Naive B cell (primary cell): ENCODE results near the gene ARHGAP18. TPM values are rescaled to one million over a fixed set of nuclear protein-coding genes. Genes with fewer than 3 reads are reported as not detected.

ENCODE experiments used
- ATAC-seq, 2 donors: fragments of 150-1000 bp; cut with Tn5 transposase; 2 replicates each; pipeline ENCODE4 v1.10.0; 2021; ENCODE audit warnings: low read depth in 2 of 2, mild to moderate bottlenecking in 2 of 2, moderate library complexity in 2 of 2
- DNase-seq: peaks from one replicate; pipeline ENCODE4 v3.0.0; 2022
- H3K27ac Mint-ChIP-seq, 6 donors: one replicate each; pipeline ENCODE4 v1.8.0; 2020 to 2022; ENCODE audit warnings: mild to moderate bottlenecking in 6 of 6, mixed read lengths in 6 of 6, moderate library complexity in 5 of 6, inconsistent platforms in 2 of 6
- H3K27me3 Mint-ChIP-seq, 3 donors: one replicate each; pipeline ENCODE4 v1.8.0; 2021 to 2022; ENCODE audit warnings: mixed read lengths in 3 of 3, mild to moderate bottlenecking in 1 of 3
- H3K36me3 Mint-ChIP-seq, 2 donors: one replicate each; pipeline ENCODE4 v1.8.0; 2020 to 2022; ENCODE audit warnings: mixed read lengths in 2 of 2, inconsistent platforms in 1 of 2, mild to moderate bottlenecking in 1 of 2
- H3K4me1 Mint-ChIP-seq, 3 donors: one replicate each; pipeline ENCODE4 v1.8.0; 2020 to 2022; ENCODE audit warnings: mixed read lengths in 3 of 3, inconsistent platforms in 1 of 3, mild to moderate bottlenecking in 1 of 3, moderate library complexity in 1 of 3
- H3K4me3 Mint-ChIP-seq, 8 donors: one replicate each; pipeline ENCODE4 v1.8.0; 2020 to 2022; ENCODE audit warnings: mild to moderate bottlenecking in 8 of 8, mixed read lengths in 8 of 8, moderate library complexity in 8 of 8, inconsistent platforms in 2 of 8
- H3K9me3 Mint-ChIP-seq, 7 donors: one replicate each; pipeline ENCODE4 v1.8.0; 2020 to 2022; ENCODE audit warnings: mixed read lengths in 7 of 7, mild to moderate bottlenecking in 5 of 7, inconsistent platforms in 2 of 7, moderate library complexity in 1 of 7
- polyA plus RNA-seq, 6 donors: library from polyadenylated mRNA; unstranded; fragments of 300-500 nt; fragmentation: Illumina TruSeq; gene quantifications; one replicate each; pipeline ENCODE4 v1.2.3, GENCODE V29; 2021; ENCODE audit warnings: low read depth in 6 of 6

ARHGAP18 gene
- polyA plus RNA-seq, 6 donors from 2014 or later = 0.84 to 4.0 (median 3.0) TPM

DNA sequence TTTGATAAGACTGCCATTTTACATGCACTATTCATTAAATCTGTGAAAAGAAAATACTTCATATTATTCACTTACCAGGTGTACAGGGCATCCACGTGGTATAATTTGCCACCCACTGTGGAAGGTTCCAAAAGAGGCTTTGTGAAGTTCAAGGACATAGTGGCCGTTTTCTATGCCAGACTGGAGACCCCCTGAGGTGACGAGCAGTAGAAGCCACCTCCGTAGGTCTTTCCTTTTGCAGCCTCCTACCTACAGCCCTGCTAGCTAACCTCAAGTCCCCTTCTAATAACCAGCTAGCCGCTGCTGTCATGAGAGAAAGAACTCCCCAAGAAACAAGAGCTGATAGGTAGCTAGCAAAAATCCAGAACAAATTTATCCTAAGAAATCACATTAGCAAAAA, 110.5 kb downstream of the ARHGAP18 start:
- Mint-ChIP-seq H3K4me3 (no peak overlapping the region), H3K27me3 (no peaks in the 10 kb centered on the region), H3K27ac (peak overlapping the region in 1 of 6 donors; percentile 26), H3K9me3 (no peaks in the 10 kb centered on the region), H3K36me3 (no peaks in the 10 kb centered on the region), H3K4me1 (peaks cover 3 to 10% (median 5%) of the 10 kb centered on the region in 3 donors)
- ATAC-seq = no peak
- no peak for DNase-seq

DNA sequence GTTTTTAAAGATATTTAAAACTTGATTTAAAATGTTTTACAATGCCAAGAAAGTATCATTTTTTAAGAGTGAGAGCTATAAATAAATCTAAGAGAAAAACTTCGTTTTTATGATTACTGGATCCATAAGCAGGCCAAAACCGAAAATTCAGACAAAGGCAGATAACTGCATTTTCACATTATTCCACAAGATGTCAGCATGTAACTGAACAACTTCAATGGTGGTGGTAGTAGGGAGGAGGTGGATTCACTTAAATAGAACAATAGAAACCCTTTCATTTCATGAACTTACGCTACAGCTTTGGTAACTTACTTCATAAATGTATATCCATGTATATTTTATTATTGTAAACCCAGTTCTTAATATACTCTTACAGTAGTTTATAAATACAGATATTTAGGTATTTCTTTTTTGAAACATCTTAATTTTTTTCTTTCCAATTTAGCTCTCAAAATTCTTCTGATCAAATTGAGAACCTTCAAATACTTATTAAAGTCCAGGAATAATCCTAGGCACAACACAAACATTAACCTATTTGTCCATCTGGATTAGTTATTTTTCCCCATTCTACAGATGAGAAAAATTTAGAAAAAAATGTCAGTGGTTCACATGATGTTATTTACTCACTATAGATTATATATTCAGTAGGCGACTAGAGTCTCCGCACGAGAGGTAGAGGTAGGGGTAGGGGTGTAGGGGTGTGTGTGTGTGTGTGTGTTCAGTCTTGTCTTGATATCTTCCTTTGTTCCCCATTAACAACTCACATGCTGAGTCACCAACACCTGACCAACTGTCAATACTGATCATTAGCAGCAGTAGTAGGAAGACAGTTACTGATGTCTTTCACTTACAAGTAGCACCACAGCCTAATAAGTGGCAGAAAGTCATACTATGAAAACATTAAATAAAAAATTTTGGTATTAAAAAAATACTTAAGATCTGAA, 111.5 kb downstream of the ARHGAP18 start:
- peaks cover 3 to 10% (median 5%) of the 10 kb centered on the region in 3 donors for H3K4me1 Mint-ChIP-seq
- peak; percentile 65 for DNase-seq
- no peaks in the 10 kb centered on the region for H3K36me3 Mint-ChIP-seq

DNA sequence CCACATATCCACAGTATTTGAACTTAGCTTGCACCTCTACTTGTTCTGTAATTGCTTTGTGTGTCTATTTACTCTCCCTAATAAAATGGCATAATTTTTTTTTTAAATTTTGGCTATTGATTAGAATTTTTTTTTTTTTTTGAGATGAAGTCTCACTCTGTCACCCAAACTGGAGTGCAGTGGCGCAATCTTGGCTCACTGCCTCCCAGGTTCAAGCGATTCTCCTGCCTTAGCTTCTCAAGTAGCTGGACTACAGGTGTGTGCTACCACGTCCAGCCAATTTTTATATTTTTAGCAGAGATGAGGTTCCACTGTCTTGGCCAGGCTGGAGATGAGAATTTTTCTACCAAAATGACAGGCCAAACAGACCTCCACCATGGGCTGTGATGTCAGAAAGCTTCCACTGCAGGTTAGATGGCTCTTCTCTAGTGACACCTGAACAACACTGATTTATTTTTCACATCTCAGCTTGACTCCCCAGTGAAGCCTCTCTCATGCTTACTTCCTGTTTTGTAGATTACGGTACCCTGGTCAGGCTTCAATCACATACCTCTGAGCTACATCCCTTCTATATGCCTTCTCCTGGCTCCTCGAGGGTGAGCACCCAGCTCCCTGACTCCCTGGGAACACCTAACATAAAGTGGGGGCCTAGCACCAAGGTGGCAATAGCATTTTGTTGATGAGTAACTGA, 112.8 kb downstream of the ARHGAP18 start:
- no peaks in the 10 kb centered on the region for H3K9me3 Mint-ChIP-seq
- peak; percentile 61 to 66 for ATAC-seq
- H3K27me3 Mint-ChIP-seq = no peaks in the 10 kb centered on the region
- DNase-seq = no peak
- peak overlapping the region in 2 of 6 donors; percentile 21 to 53 for H3K27ac Mint-ChIP-seq
- H3K36me3 Mint-ChIP-seq = no peaks in the 10 kb centered on the region
- H3K4me1 Mint-ChIP-seq = peaks cover 3 to 10% (median 5%) of the 10 kb centered on the region in 3 donors
- H3K4me3 Mint-ChIP-seq = no peak overlapping the region

More for the DNA sequence above, 111.5 kb downstream of the ARHGAP18 start:
- peak; percentile 78 to 85 for ATAC-seq
- Mint-ChIP-seq H3K27ac (peak overlapping the region in 2 of 6 donors; percentile 30 to 57), H3K27me3 (no peaks in the 10 kb centered on the region), H3K9me3 (no peaks in the 10 kb centered on the region), H3K4me3 (peak overlapping the region in 1 of 8 donors; percentile 27)

DNA sequence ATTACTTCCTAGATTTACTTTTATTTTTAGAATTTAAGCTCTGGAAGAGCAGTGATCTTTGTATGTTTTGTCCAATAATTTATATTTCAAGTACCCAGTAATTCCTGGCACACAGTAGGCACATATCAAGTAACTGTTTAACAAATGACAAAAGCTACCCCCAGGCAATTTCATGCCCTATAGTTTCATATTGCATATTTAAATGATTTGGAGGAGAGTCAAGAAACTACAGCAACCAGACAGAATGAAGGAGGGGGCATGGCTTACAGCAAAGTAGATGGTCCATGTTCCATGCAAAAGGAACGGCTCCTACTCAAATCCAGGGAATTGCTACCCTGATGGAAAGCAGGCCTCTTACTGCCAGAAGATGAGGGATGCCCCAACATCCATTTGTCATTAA, 113.5 kb downstream of the ARHGAP18 start:
- H3K27me3 Mint-ChIP-seq = no peaks in the 10 kb centered on the region
- H3K4me3 Mint-ChIP-seq = no peak overlapping the region

GRCh38 chr6:129593233-129593564, 116.8 kb downstream of the ARHGAP18 start:
- Mint-ChIP-seq H3K4me3 (no peak overlapping the region), H3K4me1 (peaks cover 3 to 9% (median 5%) of the 10 kb centered on the region in 3 donors), H3K27ac (no peak overlapping the region), H3K9me3 (no peaks in the 10 kb centered on the region), H3K36me3 (peaks cover 0 to 5% of the 10 kb centered on the region in 2 donors), H3K27me3 (no peaks in the 10 kb centered on the region)
- no peak for ATAC-seq
- DNase-seq = no peak

More for the DNA sequence above, 113.5 kb downstream of the ARHGAP18 start:
- ATAC-seq (no peak), DNase-seq (no peak)
- Mint-ChIP-seq H3K9me3 (no peaks in the 10 kb centered on the region), H3K27ac (no peak overlapping the region), H3K36me3 (no peaks in the 10 kb centered on the region), H3K4me1 (peaks cover 3 to 10% (median 5%) of the 10 kb centered on the region in 3 donors)

- no peak for ATAC-seq
- peaks cover 0 to 1% (median 0%) of the 10 kb centered on the region in 7 donors for H3K9me3 Mint-ChIP-seq
- peaks cover 0 to 5% of the 10 kb centered on the region in 2 donors for H3K36me3 Mint-ChIP-seq
- no peak for DNase-seq
- peak overlapping the region in 1 of 6 donors; percentile 70 for H3K27ac Mint-ChIP-seq
- no peak overlapping the region for H3K4me3 Mint-ChIP-seq
- H3K27me3 Mint-ChIP-seq = no peaks in the 10 kb centered on the region
- H3K4me1 Mint-ChIP-seq = peaks cover 3 to 8% (median 5%) of the 10 kb centered on the region in 3 donors
These were observed 117.3 kb downstream of the ARHGAP18 start for GRCh38 chr6:129592516-129593232.

- DNase-seq (no peak), ATAC-seq (no peak)
- H3K27ac Mint-ChIP-seq = no peak overlapping the region
- H3K9me3 Mint-ChIP-seq = peaks cover 0 to 4% (median 0%) of the 10 kb centered on the region in 7 donors
- H3K4me1 Mint-ChIP-seq = no peaks in the 10 kb centered on the region
- peaks cover 0 to 10% of the 10 kb centered on the region in 2 donors for H3K36me3 Mint-ChIP-seq
- H3K4me3 Mint-ChIP-seq = no peak overlapping the region
- H3K27me3 Mint-ChIP-seq = no peaks in the 10 kb centered on the region
These were observed 119.5 kb downstream of the ARHGAP18 start for GRCh38 chr6:129590408-129591022.

GRCh38 chr6:129586815-129587214, 123.2 kb downstream of the ARHGAP18 start:
- H3K4me1 Mint-ChIP-seq = no peaks in the 10 kb centered on the region
- ATAC-seq (no peak), DNase-seq (no peak)
- peaks cover 0 to 4% (median 0%) of the 10 kb centered on the region in 7 donors for H3K9me3 Mint-ChIP-seq
- no peak overlapping the region for H3K4me3 Mint-ChIP-seq
- no peak overlapping the region for H3K27ac Mint-ChIP-seq
- H3K27me3 Mint-ChIP-seq = no peaks in the 10 kb centered on the region
- peaks cover 0 to 10% of the 10 kb centered on the region in 2 donors for H3K36me3 Mint-ChIP-seq

DNA sequence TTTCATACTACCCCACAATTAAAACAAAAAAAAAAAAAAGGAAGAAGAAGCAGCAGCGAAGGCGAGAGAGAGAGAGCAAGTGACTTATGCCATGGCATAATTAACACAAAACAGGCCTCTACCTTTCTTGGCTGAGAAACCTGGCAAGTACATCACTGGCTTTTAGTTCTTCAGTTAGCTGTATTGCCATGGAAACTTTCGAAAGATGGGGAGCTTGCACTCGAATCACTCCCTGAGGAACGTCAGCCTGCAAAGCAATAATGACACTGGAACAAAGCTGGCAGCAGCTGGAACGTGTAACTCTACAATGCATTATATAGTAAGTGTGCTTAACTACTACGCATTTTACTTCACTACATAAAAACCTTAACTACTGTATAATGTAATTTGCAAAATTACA, 126.1 kb downstream of the ARHGAP18 start:
- H3K4me1 Mint-ChIP-seq = no peaks in the 10 kb centered on the region
- peak overlapping the region in 1 of 6 donors; percentile 32 for H3K27ac Mint-ChIP-seq
- no peaks in the 10 kb centered on the region for H3K27me3 Mint-ChIP-seq
- H3K36me3 Mint-ChIP-seq = peaks cover 0 to 10% of the 10 kb centered on the region in 2 donors
- no peak for DNase-seq
- no peak for ATAC-seq
- peaks cover 0 to 4% (median 0%) of the 10 kb centered on the region in 7 donors for H3K9me3 Mint-ChIP-seq
- H3K4me3 Mint-ChIP-seq = no peak overlapping the region

- H3K27ac Mint-ChIP-seq = no peak overlapping the region
- H3K4me3 Mint-ChIP-seq = no peak overlapping the region
- DNase-seq = no peak
- H3K9me3 Mint-ChIP-seq = peaks cover 0 to 9% (median 2%) of the 10 kb centered on the region in 7 donors
- no peak for ATAC-seq
- peaks cover 3 to 9% (median 6%) of the 10 kb centered on the region in 3 donors for H3K4me1 Mint-ChIP-seq
- H3K36me3 Mint-ChIP-seq = peaks cover 0 to 5% of the 10 kb centered on the region in 2 donors
- H3K27me3 Mint-ChIP-seq = no peaks in the 10 kb centered on the region
These were observed 131.7 kb downstream of the ARHGAP18 start for GRCh38 chr6:129578315-129578714.

DNA sequence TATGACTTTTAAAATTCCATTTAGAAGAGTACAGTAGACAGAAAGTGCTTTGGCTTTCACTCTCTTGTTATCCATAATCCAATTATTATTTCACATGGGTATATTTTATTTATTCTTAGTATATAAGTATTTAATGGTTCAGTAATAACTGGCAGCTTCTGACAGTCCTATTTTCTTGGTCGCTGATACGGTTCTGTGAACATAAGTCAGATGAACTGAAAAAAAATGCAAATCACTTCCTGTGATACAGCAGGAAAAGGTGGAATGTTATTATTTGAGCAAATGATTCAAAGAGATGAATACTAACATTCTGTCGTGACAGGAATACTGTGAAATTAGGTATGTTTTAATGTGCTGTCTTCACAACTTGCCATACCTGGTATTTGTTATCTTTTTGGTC, 132.3 kb downstream of the ARHGAP18 start:
- Mint-ChIP-seq H3K4me1 (peaks cover 3 to 9% (median 6%) of the 10 kb centered on the region in 3 donors), H3K27ac (no peak overlapping the region), H3K36me3 (peaks cover 0 to 5% of the 10 kb centered on the region in 2 donors), H3K4me3 (no peak overlapping the region), H3K27me3 (no peaks in the 10 kb centered on the region), H3K9me3 (peaks cover 0 to 9% (median 2%) of the 10 kb centered on the region in 7 donors)
- ATAC-seq = no peak
- no peak for DNase-seq

- Mint-ChIP-seq H3K9me3 (peaks cover 0 to 14% (median 8%) of the 10 kb centered on the region in 7 donors), H3K36me3 (peaks cover 0 to 12% of the 10 kb centered on the region in 2 donors), H3K4me1 (peaks cover 3 to 9% (median 6%) of the 10 kb centered on the region in 3 donors), H3K4me3 (no peak overlapping the region), H3K27me3 (no peaks in the 10 kb centered on the region), H3K27ac (no peak overlapping the region)
- ATAC-seq = no peak
- DNase-seq = no peak
These were observed 133.5 kb downstream of the ARHGAP18 start for GRCh38 chr6:129576456-129576855.
